Loucy (cell line): ENCODE measurements around the gene TGM5.

Experiments
- H2AFZ ChIP-seq: fragments of 200-600 bp; sonication (generic); 2 replicates; pipeline ENCODE4 v1.6.0; 2016; ENCODE audit warnings: antibody characterized with exemption, mild to moderate bottlenecking, low read length, moderate library complexity
- H3F3A ChIP-seq: fragments of 200-600 bp; 2 replicates; pipeline ENCODE4 v1.6.0; 2016; ENCODE audit warnings: antibody characterized with exemption, low read depth, mild to moderate bottlenecking
- H3K27me3 ChIP-seq: fragments of 200-600 bp; sonication (generic); 2 replicates; pipeline ENCODE4 v1.6.1; 2014; ENCODE audit warnings: low read length, mild to moderate bottlenecking; ENCODE audit not compliant: insufficient read depth, poor library complexity, severe bottlenecking
- H3K36me3 ChIP-seq: fragments of 200-600 bp; sonication (generic); 2 replicates; pipeline ENCODE4 v1.6.1; 2016; ENCODE audit warnings: low read length; ENCODE audit not compliant: insufficient read depth
- H3K4me1 ChIP-seq: fragments of 200-600 bp; sonication (generic); 2 replicates; pipeline ENCODE4 v1.5.1; 2014; ENCODE audit warnings: low read length, mild to moderate bottlenecking; ENCODE audit not compliant: insufficient read depth, poor library complexity, severe bottlenecking
- H3K4me2 ChIP-seq: fragments of 200-600 bp; sonication (generic); 2 replicates; pipeline ENCODE4 v1.6.0; 2014; ENCODE audit warnings: antibody characterized with exemption, low read length, low read depth, mild to moderate bottlenecking; ENCODE audit not compliant: poor library complexity, severe bottlenecking
- H3K4me3 ChIP-seq: fragments of 200-600 bp; sonication (generic); 2 replicates; pipeline ENCODE4 v1.5.1; 2014; ENCODE audit warnings: low read length, mild to moderate bottlenecking, mixed read lengths; ENCODE audit not compliant: poor library complexity, severe bottlenecking
- H3K79me2 ChIP-seq: fragments of 200-600 bp; sonication (generic); 2 replicates; pipeline ENCODE4 v1.6.1; 2014; ENCODE audit warnings: low read length; ENCODE audit not compliant: insufficient read depth
- H3K9ac ChIP-seq: fragments of 200-600 bp; sonication (generic); 2 replicates; pipeline ENCODE4 v1.6.0; 2014; ENCODE audit warnings: mild to moderate bottlenecking, low read depth, low read length, moderate library complexity; ENCODE audit not compliant: poor library complexity, severe bottlenecking
- H3K9me2 ChIP-seq: fragments of 200-600 bp; sonication (generic); replicated peaks from 2 replicates; pipeline ENCODE4 v1.6.1; 2016; ENCODE audit warnings: low read depth, low read length, mixed read lengths
- H3K9me3 ChIP-seq: fragments of 200-600 bp; sonication (generic); 2 replicates; pipeline ENCODE4 v1.6.1; 2014; ENCODE audit warnings: mild to moderate bottlenecking, antibody characterized with exemption, low read length, low read depth; ENCODE audit not compliant: insufficient read depth
- H4K20me1 ChIP-seq: fragments of 200-600 bp; sonication (generic); 2 replicates; pipeline ENCODE4 v1.6.0; 2014; ENCODE audit warnings: antibody characterized with exemption, low read length, mild to moderate bottlenecking; ENCODE audit not compliant: insufficient read depth, poor library complexity, severe bottlenecking
- EZH2phosphoT487 ChIP-seq: fragments of 200-600 bp; IDR thresholded peaks from 2 replicates; pipeline ENCODE4 v1.6.1; 2018; ENCODE audit warnings: antibody characterized with exemption, mild to moderate bottlenecking, moderate library complexity, borderline replicate concordance
- TF ChIP-seq, protein P1 (sequence below): fragments of 200-600 bp; sonication (generic); conservative IDR thresholded peaks from 2 replicates; pipeline ENCODE4 v1.5.1; 2014; ENCODE audit warnings: mild to moderate bottlenecking, antibody characterized with exemption, low read length

The TGM5 gene

DNA sequence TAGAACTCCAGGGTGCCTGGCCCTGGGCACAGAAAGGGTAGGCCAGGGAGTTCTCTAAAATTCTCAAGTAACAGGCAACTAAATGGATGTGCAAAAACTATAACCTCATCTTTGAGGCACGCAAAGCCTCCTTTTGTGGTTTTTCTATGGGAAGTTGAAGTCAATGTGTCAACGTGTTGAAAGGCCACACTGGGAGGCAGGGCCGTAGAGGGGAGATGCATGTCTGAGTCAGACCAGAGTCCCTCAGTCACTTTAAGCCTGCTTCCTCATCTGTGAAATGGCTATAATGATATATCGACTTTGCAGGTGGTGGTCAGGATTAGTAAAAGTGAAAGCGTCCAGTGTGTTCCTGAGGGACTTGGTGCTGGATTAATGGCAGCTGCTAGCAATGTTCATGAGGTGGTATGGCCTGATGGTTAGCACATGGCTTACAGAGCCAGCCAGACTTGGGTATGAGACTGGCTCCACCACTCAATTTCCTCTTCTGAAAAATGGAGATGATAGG is 17.0 kb downstream of the TGM5 start:
- H3K9ac ChIP-seq: peak overlapping the region; percentile 46
- peaks cover 45% of the 10 kb centered on the region for H3K4me1 ChIP-seq
- H3K9me3 ChIP-seq: no peaks in the 10 kb centered on the region
- TF ChIP-seq, protein P1, sequence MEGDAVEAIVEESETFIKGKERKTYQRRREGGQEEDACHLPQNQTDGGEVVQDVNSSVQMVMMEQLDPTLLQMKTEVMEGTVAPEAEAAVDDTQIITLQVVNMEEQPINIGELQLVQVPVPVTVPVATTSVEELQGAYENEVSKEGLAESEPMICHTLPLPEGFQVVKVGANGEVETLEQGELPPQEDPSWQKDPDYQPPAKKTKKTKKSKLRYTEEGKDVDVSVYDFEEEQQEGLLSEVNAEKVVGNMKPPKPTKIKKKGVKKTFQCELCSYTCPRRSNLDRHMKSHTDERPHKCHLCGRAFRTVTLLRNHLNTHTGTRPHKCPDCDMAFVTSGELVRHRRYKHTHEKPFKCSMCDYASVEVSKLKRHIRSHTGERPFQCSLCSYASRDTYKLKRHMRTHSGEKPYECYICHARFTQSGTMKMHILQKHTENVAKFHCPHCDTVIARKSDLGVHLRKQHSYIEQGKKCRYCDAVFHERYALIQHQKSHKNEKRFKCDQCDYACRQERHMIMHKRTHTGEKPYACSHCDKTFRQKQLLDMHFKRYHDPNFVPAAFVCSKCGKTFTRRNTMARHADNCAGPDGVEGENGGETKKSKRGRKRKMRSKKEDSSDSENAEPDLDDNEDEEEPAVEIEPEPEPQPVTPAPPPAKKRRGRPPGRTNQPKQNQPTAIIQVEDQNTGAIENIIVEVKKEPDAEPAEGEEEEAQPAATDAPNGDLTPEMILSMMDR: no peak
- TF ChIP-seq EZH2phosphoT487: no peak
- peak overlapping the region; percentile 30 for H2AFZ ChIP-seq
- H3K36me3 ChIP-seq: no peaks in the 10 kb centered on the region
- no peaks in the 10 kb centered on the region for H3K79me2 ChIP-seq
- H3K4me2 ChIP-seq: peak overlapping the region; percentile 63
- H4K20me1 ChIP-seq: no peaks in the 10 kb centered on the region
- no peaks in the 10 kb centered on the region for H3K9me2 ChIP-seq
- H3K4me3 ChIP-seq: peak overlapping the region; percentile 36
- H3F3A ChIP-seq: no peaks in the 10 kb centered on the region
- H3K27me3 ChIP-seq: no peaks in the 10 kb centered on the region

DNA sequence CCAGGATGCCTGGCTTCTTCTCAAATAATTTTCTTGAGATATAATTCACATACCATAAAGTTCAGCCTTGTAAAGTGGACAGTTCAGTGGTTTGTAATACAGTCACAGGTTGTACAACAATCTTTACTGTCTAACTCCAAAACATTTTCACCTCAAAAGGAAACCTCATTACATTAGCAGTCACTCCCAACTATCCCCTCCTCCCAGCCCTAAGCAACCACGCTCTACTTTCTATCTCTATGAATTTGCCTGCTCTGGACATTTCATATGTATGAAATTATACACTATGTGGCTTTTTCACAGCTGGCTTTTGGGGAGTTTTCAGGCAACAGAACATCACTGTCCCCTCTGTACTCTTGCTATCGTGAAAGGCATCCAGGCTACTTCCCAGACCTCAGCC is 17.5 kb downstream of the TGM5 start:
- Histone ChIP-seq H3F3A (no peaks in the 10 kb centered on the region), H3K27me3 (no peaks in the 10 kb centered on the region), H3K4me1 (peaks cover 44% of the 10 kb centered on the region), H4K20me1 (no peaks in the 10 kb centered on the region), H2AFZ (peak overlapping the region; percentile 30), H3K9me3 (no peaks in the 10 kb centered on the region), H3K4me3 (peak overlapping the region; percentile 36), H3K4me2 (peak overlapping the region; percentile 63), H3K9me2 (no peaks in the 10 kb centered on the region), H3K9ac (peak overlapping the region; percentile 46), H3K79me2 (no peaks in the 10 kb centered on the region), H3K36me3 (no peaks in the 10 kb centered on the region)
- no peak for TF ChIP-seq EZH2phosphoT487
- TF ChIP-seq, protein P1: no peak

DNA sequence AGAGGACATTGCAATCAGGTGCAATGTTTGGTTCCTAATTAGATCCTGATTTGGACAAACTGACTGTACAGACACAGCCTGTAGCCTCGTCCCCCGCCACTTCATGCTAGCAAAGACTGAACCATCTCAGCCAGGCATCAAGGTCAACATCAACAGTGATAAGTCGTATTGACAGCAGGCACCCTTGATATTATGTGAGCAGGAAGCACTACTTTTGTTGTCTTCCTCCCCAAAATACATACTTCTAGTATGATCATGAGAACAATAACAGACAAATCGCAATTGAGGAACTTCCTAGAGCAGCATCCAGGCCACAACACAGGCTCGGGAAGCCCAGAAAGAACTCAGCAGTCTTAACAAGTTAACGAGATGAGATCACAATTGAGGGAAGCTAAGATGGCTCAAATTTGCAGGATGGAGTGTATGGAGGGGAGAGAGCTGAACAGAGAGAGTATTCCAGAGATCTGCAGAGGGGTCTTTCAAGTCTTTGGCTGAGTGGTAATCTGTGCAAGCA is 20.4 kb downstream of the TGM5 start:
- H3K4me2 ChIP-seq: no peak overlapping the region
- no peaks in the 10 kb centered on the region for H4K20me1 ChIP-seq
- H3K9ac ChIP-seq: no peak overlapping the region
- no peak overlapping the region for H3K4me3 ChIP-seq
- H3K79me2 ChIP-seq: no peaks in the 10 kb centered on the region
- TF ChIP-seq EZH2phosphoT487: no peak
- TF ChIP-seq, protein P1: no peak
- no peaks in the 10 kb centered on the region for H3F3A ChIP-seq
- no peaks in the 10 kb centered on the region for H3K9me2 ChIP-seq
- peak overlapping the region; percentile 31; the same call in 1 of the 2 replicates for H2AFZ ChIP-seq
- H3K4me1 ChIP-seq: peaks cover 41% of the 10 kb centered on the region
- no peaks in the 10 kb centered on the region for H3K36me3 ChIP-seq
- H3K9me3 ChIP-seq: no peaks in the 10 kb centered on the region
- H3K27me3 ChIP-seq: no peaks in the 10 kb centered on the region
